Loucy (cell line): Measurements from ENCODE around the gene UBP1.

Experiments used
- CTCF ChIP-seq: fragments of 200-600 bp; sonication (generic); conservative IDR thresholded peaks from 2 replicates; pipeline ENCODE4 v1.5.1; 2014; ENCODE audit warnings: mild to moderate bottlenecking, antibody characterized with exemption, low read length
- EZH2phosphoT487 ChIP-seq: fragments of 200-600 bp; IDR thresholded peaks from 2 replicates; pipeline ENCODE4 v1.6.1; 2018; ENCODE audit warnings: antibody characterized with exemption, mild to moderate bottlenecking, moderate library complexity, borderline replicate concordance

- TF ChIP-seq CTCF (no peak), EZH2phosphoT487 (no peak)
These were observed 1.2 kb upstream of the UBP1 start for GRCh38 chr3:33441225-33441976.
